ENCODE results near the gene IRX4. TPM values are rescaled to one million over a fixed set of nuclear protein-coding genes. Genes with fewer than 3 reads are reported as not detected.
A peak's percentile ranks its signal among the peaks of the same experiment; 100 is the strongest.

The IRX4 gene
- total RNA-seq, 2 donors from 2014 or later: 0.22 TPM; not detected in 1

GRCh38 chr5:1930880-1931603 lies 48.3 kb upstream of the IRX4 start:
- Mint-ChIP-seq H3K4me1 (no peaks in the 10 kb centered on the region), H3K4me3 (no peak overlapping the region), H3K27ac (no peak overlapping the region), H3K27me3 (ENCODE audit: insufficient read depth) (peaks cover 18% of the 10 kb centered on the region), H3K36me3 (ENCODE audit: low read depth) (no peaks in the 10 kb centered on the region), H3K9me3 (no peaks in the 10 kb centered on the region)
- WGBS, 2 experiments (ENCODE audit: insufficient coverage in 1 of 2, insufficient read length in 1 of 2): 0 to 10% methylated on average over 12 to 66 of the region's 66 CpGs
- Histone ChIP-seq H3K4me3 (ENCODE audit: low read length) (peak overlapping the region; percentile 71), H3K27ac (ENCODE audit: low read depth, low read length) (no peak overlapping the region), H3K36me3 (ENCODE audit: control insufficient read depth, insufficient read depth, low read length) (no peaks in the 10 kb centered on the region), H3K9me3 (ENCODE audit: control insufficient read depth, low read length) (no peaks in the 10 kb centered on the region), H3K9ac (ENCODE audit: extremely low read depth, low read length, poor library complexity, severe bottlenecking) (no peak overlapping the region), H3K4me1 (ENCODE audit: control insufficient read depth, insufficient read depth, low read length) (no peaks in the 10 kb centered on the region), H3K27me3 (ENCODE audit: control insufficient read depth, insufficient read depth, low read length, poor library complexity, severe bottlenecking) (peaks cover 44% of the 10 kb centered on the region)
- peak; percentile 89 for DNase-seq
- no peak for TF ChIP-seq CTCF (conservative IDR thresholded peaks at IDR 0.05)

GRCh38 chr5:1930501-1930879 lies 47.8 kb upstream of the IRX4 start:
- H3K4me3 Mint-ChIP-seq: no peak overlapping the region
- no peaks in the 10 kb centered on the region for H3K36me3 Mint-ChIP-seq (ENCODE audit: low read depth)
- 30% methylated on average over 26 of the region's 27 CpGs; no CpG with 5 or more reads in 1 of the 2 experiments for WGBS, 2 experiments (ENCODE audit: insufficient coverage in 1 of 2, insufficient read length in 1 of 2)
- no peak for DNase-seq
- Histone ChIP-seq H3K4me1 (ENCODE audit: control insufficient read depth, insufficient read depth, low read length) (no peaks in the 10 kb centered on the region), H3K27ac (ENCODE audit: low read depth, low read length) (no peak overlapping the region), H3K36me3 (ENCODE audit: control insufficient read depth, insufficient read depth, low read length) (no peaks in the 10 kb centered on the region), H3K9ac (ENCODE audit: extremely low read depth, low read length, poor library complexity, severe bottlenecking) (no peak overlapping the region), H3K9me3 (ENCODE audit: control insufficient read depth, low read length) (no peaks in the 10 kb centered on the region), H3K4me3 (ENCODE audit: low read length) (peak overlapping the region; percentile 71), H3K27me3 (ENCODE audit: control insufficient read depth, insufficient read depth, low read length, poor library complexity, severe bottlenecking) (peaks cover 44% of the 10 kb centered on the region)
- H3K4me1 Mint-ChIP-seq: no peaks in the 10 kb centered on the region
- H3K27me3 Mint-ChIP-seq (ENCODE audit: insufficient read depth): peaks cover 18% of the 10 kb centered on the region
- H3K27ac Mint-ChIP-seq: no peak overlapping the region
- no peaks in the 10 kb centered on the region for H3K9me3 Mint-ChIP-seq
- TF ChIP-seq CTCF (conservative IDR thresholded peaks at IDR 0.05): no peak

- Histone ChIP-seq H3K4me3 (ENCODE audit: low read length) (no peak overlapping the region), H3K9ac (ENCODE audit: extremely low read depth, low read length, poor library complexity, severe bottlenecking) (no peak overlapping the region), H3K4me1 (ENCODE audit: control insufficient read depth, insufficient read depth, low read length) (no peaks in the 10 kb centered on the region), H3K9me3 (ENCODE audit: control insufficient read depth, low read length) (no peaks in the 10 kb centered on the region), H3K27me3 (ENCODE audit: control insufficient read depth, insufficient read depth, low read length, poor library complexity, severe bottlenecking) (peaks cover 44% of the 10 kb centered on the region), H3K27ac (ENCODE audit: low read depth, low read length) (no peak overlapping the region), H3K36me3 (ENCODE audit: control insufficient read depth, insufficient read depth, low read length) (no peaks in the 10 kb centered on the region)
- Mint-ChIP-seq H3K27ac (no peak overlapping the region), H3K27me3 (ENCODE audit: insufficient read depth) (peaks cover 21% of the 10 kb centered on the region), H3K36me3 (ENCODE audit: low read depth) (no peaks in the 10 kb centered on the region), H3K4me3 (no peak overlapping the region), H3K9me3 (no peaks in the 10 kb centered on the region), H3K4me1 (no peaks in the 10 kb centered on the region)
- 89 to 100% methylated on average over 3 to 9 of the region's 9 CpGs for WGBS, 2 experiments (ENCODE audit: insufficient coverage in 1 of 2, insufficient read length in 1 of 2)
- TF ChIP-seq CTCF (conservative IDR thresholded peaks at IDR 0.05): no peak
- peak; percentile 25 for DNase-seq
Measured at GRCh38 chr5:1929108-1929991, 46.6 kb upstream of the IRX4 start.

All from endodermal cell (in vitro differentiated cells).